HepG2 (cell line): ENCODE measurements around the gene VIT. TPM values are rescaled to one million over a fixed set of nuclear protein-coding genes. Genes with fewer than 3 reads are reported as not detected.

Experiments
- ATAC-seq: fragments of 200-7000 bp; cut with Tn5 transposase; 3 replicates; pipeline ENCODE4 v1.9.1; 2020; ENCODE audit warnings: mild to moderate bottlenecking, moderate library complexity
- BruUV-seq: library from RNA; stranded (reverse); fragments of 400-500 nt; replicated peaks from 2 replicates; lab custom pipeline; 2021; lab: Mats Ljungman, UMichigan
- CTCF ChIA-PET: fragments of 300-600 bp; formaldehyde crosslinking; extraction: SDS; loops from one replicate; lab custom pipeline; 2021; ENCODE audit warnings: low total read pairs, inconsistent platforms, low intra/inter-chr PET ratio; lab: Yijun Ruan, JAX
- POLR2A ChIA-PET: fragments of 350-600 bp; sonication (Branson Sonifier 250); formaldehyde crosslinking; loops from one replicate; lab custom pipeline; 2020; ENCODE audit warnings: antibody characterized with exemption, inconsistent platforms; lab: Yijun Ruan, JAX
- DNase-seq: peaks from one replicate; pipeline ENCODE4 v3.0.0-alpha.2; 2015; ENCODE audit warnings: low spot score
- FAIRE-seq: peaks from 3 replicates; lab custom pipeline; 2011; peaks lifted over from hg19 to GRCh38; lab: Jason Lieb, UNC
- H2AFZ ChIP-seq: one replicate; pipeline ENCODE4 v1.6.1; 2011; ENCODE audit warnings: low read length, inconsistent platforms
- H3K27ac ChIP-seq: fragments of 300-600 bp; 3 replicates; pipeline ENCODE4 v1.8.0; 2011; ENCODE audit warnings: mixed run types, mild to moderate bottlenecking, mixed read lengths, low read length, inconsistent platforms; ENCODE audit not compliant: insufficient read depth; ENCODE audit errors: extremely low read length
- H3K27me3 ChIP-seq, 2 experiments: fragments of 200-600 bp in 1 of 2; 2 replicates in 1 of 2; 3 replicates in 1 of 2; pipeline versions ENCODE4 v1.6.0 to v1.8.0; 2011; ENCODE audit warnings: low read length in 2 of 2, mild to moderate bottlenecking in 2 of 2, moderate library complexity in 2 of 2, inconsistent platforms in 1 of 2; ENCODE audit not compliant: insufficient read depth in 2 of 2, control insufficient read depth in 1 of 2
- H3K36me3 ChIP-seq, 2 experiments: fragments of 200-600 bp in 1 of 2; replicated peaks in 1 of 2; 2 replicates in 1 of 2; 3 replicates in 1 of 2; pipeline versions ENCODE4 v1.5.1 to v1.8.0; 2011; ENCODE audit warnings: low read length in 2 of 2, inconsistent platforms in 1 of 2; ENCODE audit not compliant: insufficient read depth in 2 of 2, control insufficient read depth in 1 of 2
- H3K4me1 ChIP-seq: 2 replicates; pipeline ENCODE4 v1.5.1; 2012; ENCODE audit warnings: low read length, inconsistent platforms; ENCODE audit not compliant: insufficient read depth
- H3K4me2 ChIP-seq: 2 replicates; pipeline ENCODE4 v1.6.0; 2011; ENCODE audit warnings: low read depth, low read length, inconsistent platforms
- H3K4me3 ChIP-seq, 3 experiments: fragments of 200-600 bp in 1 of 3; sonication (generic), shearing (Covaris generic) in 1 of 3; replicated peaks in 1 of 3; 2 replicates each; pipeline ENCODE4 v1.5.1; 2011 to 2016; ENCODE audit warnings: low read length in 3 of 3, inconsistent platforms in 2 of 3, low read depth in 2 of 3, mild to moderate bottlenecking in 2 of 3, control low read depth in 1 of 3, mixed read lengths in 1 of 3; ENCODE audit not compliant: insufficient read depth in 1 of 3
- H3K79me2 ChIP-seq: one replicate; pipeline ENCODE4 v1.6.1; 2011; ENCODE audit warnings: low read length, inconsistent platforms; ENCODE audit not compliant: insufficient read depth
- H3K9ac ChIP-seq: 2 replicates; pipeline ENCODE4 v1.6.0; 2011; ENCODE audit warnings: mild to moderate bottlenecking, low read depth, low read length, inconsistent platforms; ENCODE audit not compliant: insufficient read depth
- H3K9me3 ChIP-seq: 2 replicates; pipeline ENCODE4 v1.5.1; 2012; ENCODE audit warnings: mild to moderate bottlenecking, low read length
- H4K20me1 ChIP-seq: 2 replicates; pipeline ENCODE4 v1.6.0; 2011; ENCODE audit warnings: inconsistent platforms, mild to moderate bottlenecking, low read length, moderate library complexity; ENCODE audit not compliant: insufficient read depth
- MED8 ChIP-seq: sonication (generic); formaldehyde crosslinking; IDR thresholded peaks from 2 replicates; pipeline ENCODE4 v1.8.1; 2023; ENCODE audit warnings: mild to moderate bottlenecking, missing genetic modification reagents; ENCODE audit not compliant: insufficient replicate concordance
- RNF2 ChIP-seq: fragments of 450-650 bp; conservative IDR thresholded peaks from 2 replicates; pipeline ENCODE4 v1.6.1; 2016; ENCODE audit warnings: low read depth
- ZBTB38 ChIP-seq: sonication (generic); formaldehyde crosslinking; IDR thresholded peaks from 2 replicates; pipeline ENCODE4 v1.5.1; 2020; ENCODE audit warnings: mild to moderate bottlenecking, missing genetic modification reagents
- ZNF326 ChIP-seq: sonication (generic); formaldehyde crosslinking; IDR thresholded peaks from 2 replicates; pipeline ENCODE4 v1.4.0; 2020; ENCODE audit warnings: missing genetic modification reagents, borderline replicate concordance
- ZNF512 ChIP-seq: sonication (generic); formaldehyde crosslinking; IDR thresholded peaks from 2 replicates; pipeline ENCODE4 v1.4.0; 2020; ENCODE audit warnings: mild to moderate bottlenecking, missing genetic modification reagents
- ZNF850 ChIP-seq: sonication (generic); formaldehyde crosslinking; conservative IDR thresholded peaks from 2 replicates; pipeline ENCODE4 v1.9.0; 2021; ENCODE audit warnings: mild to moderate bottlenecking, missing genetic modification reagents
- WGBS: methylation state at CpG from one replicate; pipeline ENCODE4 v1.1.6; 2017; ENCODE audit warnings: low lambda C conversion rate; 5-methylcytosine and 5-hydroxymethylcytosine counted together
- in situ Hi-C: cut with HindIII; loops from 2 replicates; pipeline ENCODE4 v1.10.0; 2017; ENCODE audit warnings: low pct_unique_long_range_greater_than_20kb; ENCODE audit not compliant: extremely low pct_ligation_motif_present
- intact Hi-C: fragments of 100-400 bp; cut with micrococcal nuclease; formaldehyde crosslinking; loops from one replicate; pipeline ENCODE4 v1.10.0; 2022; ENCODE audit not compliant: unreplicated experiment
- polyA plus RNA-seq, 8 experiments: library from polyadenylated mRNA; depleted of rRNA in 3 of 8; stranded (reverse) in 7 of 8; unstranded in 1 of 8; fragments of >200 nt; fragmentation: Illumina TruSeq in 4 of 8; extraction: Trizol in 4 of 8; gene quantifications; 2 replicates each; pipeline versions ENCODE4 v1.2.1 to v1.2.3, GENCODE V29; 2011 to 2016; ENCODE audit warnings: low read depth in 4 of 8, missing spikeins in 1 of 8, mixed read lengths in 1 of 8; ENCODE audit not compliant: insufficient read depth in 1 of 8
- total RNA-seq, 5 experiments: library from RNA; depleted of rRNA; stranded (reverse); fragments of >200 nt; fragmentation: Illumina TruSeq; extraction: Trizol; gene quantifications; 2 replicates each; pipeline ENCODE4 v1.2.3, GENCODE V29; 2016; ENCODE audit warnings: low read depth in 1 of 5
- TF ChIP-seq, protein P1 (sequence below): sonication (generic); IDR thresholded peaks from 2 replicates; pipeline ENCODE4 v1.6.1; 2016; ENCODE audit warnings: low read depth, borderline replicate concordance

Gene VIT
- total and polyA plus RNA-seq, 2 of the 13 experiments (the other 11 are each of a cell fraction or from before 2014, with no cell fraction given), result not detected

DNA sequence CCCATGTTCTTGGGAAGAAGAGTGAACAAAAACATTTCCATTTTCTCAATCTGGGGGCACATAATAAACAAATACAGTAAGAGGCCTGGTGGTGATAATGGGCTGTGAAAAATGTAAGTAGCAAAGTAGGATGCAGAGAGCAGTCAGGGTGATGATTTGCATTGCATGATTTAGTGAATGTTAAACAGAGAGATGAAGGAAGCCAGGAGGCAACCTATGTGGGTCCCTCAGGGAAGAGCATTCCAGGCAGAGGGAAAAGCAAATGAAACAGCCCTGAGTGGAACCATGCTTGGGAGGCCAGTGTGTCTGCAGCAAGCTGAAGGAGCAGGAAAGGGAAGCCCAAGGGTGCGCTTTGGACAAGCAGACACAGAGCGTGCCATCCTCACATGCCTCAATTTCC lies 5.4 kb downstream of the VIT start:
- no peak overlapping the region for H3K9ac ChIP-seq
- TF ChIP-seq ZNF326 (CRISPR knock-in tag), result no peak
- TF ChIP-seq MED8 (CRISPR knock-in tag), result no peak
- no peak for TF ChIP-seq ZNF850 (CRISPR knock-in tag)
- no peak for TF ChIP-seq ZBTB38 (CRISPR knock-in tag)
- no peak for TF ChIP-seq RNF2
- TF ChIP-seq, protein P1, sequence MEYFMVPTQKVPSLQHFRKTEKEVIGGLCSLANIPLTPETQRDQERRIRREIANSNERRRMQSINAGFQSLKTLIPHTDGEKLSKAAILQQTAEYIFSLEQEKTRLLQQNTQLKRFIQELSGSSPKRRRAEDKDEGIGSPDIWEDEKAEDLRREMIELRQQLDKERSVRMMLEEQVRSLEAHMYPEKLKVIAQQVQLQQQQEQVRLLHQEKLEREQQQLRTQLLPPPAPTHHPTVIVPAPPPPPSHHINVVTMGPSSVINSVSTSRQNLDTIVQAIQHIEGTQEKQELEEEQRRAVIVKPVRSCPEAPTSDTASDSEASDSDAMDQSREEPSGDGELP, result no peak
- TF ChIP-seq ZNF512 (CRISPR knock-in tag), result no peak
- TF ChIP-seq, all 625 proteins: peak for 0
- DNase-seq, result no peak
- H3K27ac ChIP-seq, result no peak overlapping the region
- H3K27me3 ChIP-seq, result peaks cover 3 to 31% of the 10 kb centered on the region in 2 experiments; a peak in 3 of 5 replicates
- no peak overlapping the region for H3K4me2 ChIP-seq
- no peak overlapping the region for H3K4me3 ChIP-seq
- BruUV-seq, result no TSS peak
- H3K36me3 ChIP-seq, result no peaks in the 10 kb centered on the region
- WGBS, result 27% methylated on average over 2 of the region's 2 CpGs
- ChIA-PET POLR2A (no interaction called here), CTCF (no interaction called here)
- H3K9me3 ChIP-seq, result no peaks in the 10 kb centered on the region
- H2AFZ ChIP-seq, result no peak overlapping the region
- H4K20me1 ChIP-seq, result no peaks in the 10 kb centered on the region
- intact Hi-C loops (no loop called here), in situ Hi-C loops (no loop called here)
- no peaks in the 10 kb centered on the region for H3K79me2 ChIP-seq
- peaks cover 7% of the 10 kb centered on the region for H3K4me1 ChIP-seq
- FAIRE-seq, result no peak
- no peak for ATAC-seq
